ENCODE results near the gene ORC6. TPM values are rescaled to one million over a fixed set of nuclear protein-coding genes. Genes with fewer than 3 reads are reported as not detected.

Gene ORC6
- total and polyA plus RNA-seq, 2 experiments from 2014 or later = 15.4 to 15.8 TPM

- H3K79me2 ChIP-seq = no peaks in the 10 kb centered on the region
- H3K9me3 ChIP-seq (ENCODE audit: low read depth) = no peaks in the 10 kb centered on the region
- no peak overlapping the region for H2AFZ ChIP-seq
- no peaks in the 10 kb centered on the region for H4K20me1 ChIP-seq (ENCODE audit: insufficient read depth, poor library complexity, severe bottlenecking)
- H3K36me3 ChIP-seq (replicated peaks; ENCODE audit: insufficient read depth, low read depth) = no peaks in the 10 kb centered on the region
- no peak overlapping the region for H3K4me2 ChIP-seq
- H3K4me3 ChIP-seq = no peak overlapping the region
- no peak overlapping the region for H3K27ac ChIP-seq
- H3K27me3 ChIP-seq = no peaks in the 10 kb centered on the region
- no peaks in the 10 kb centered on the region for H3K9me2 ChIP-seq (replicated peaks; ENCODE audit: insufficient read depth)
- 86% methylated on average over 10 of the region's 10 CpGs for WGBS (ENCODE audit: low lambda C conversion rate, missing lambda C conversion rate)
- TF ChIP-seq EZH2 (IDR thresholded peaks at IDR 0.05; ENCODE audit: borderline replicate concordance) (no peak), EZH2phosphoT487 (IDR thresholded peaks at IDR 0.05; ENCODE audit: low read depth, severe bottlenecking, unreplicated experiment) (no peak)
- TF ChIP-seq, protein P1, sequence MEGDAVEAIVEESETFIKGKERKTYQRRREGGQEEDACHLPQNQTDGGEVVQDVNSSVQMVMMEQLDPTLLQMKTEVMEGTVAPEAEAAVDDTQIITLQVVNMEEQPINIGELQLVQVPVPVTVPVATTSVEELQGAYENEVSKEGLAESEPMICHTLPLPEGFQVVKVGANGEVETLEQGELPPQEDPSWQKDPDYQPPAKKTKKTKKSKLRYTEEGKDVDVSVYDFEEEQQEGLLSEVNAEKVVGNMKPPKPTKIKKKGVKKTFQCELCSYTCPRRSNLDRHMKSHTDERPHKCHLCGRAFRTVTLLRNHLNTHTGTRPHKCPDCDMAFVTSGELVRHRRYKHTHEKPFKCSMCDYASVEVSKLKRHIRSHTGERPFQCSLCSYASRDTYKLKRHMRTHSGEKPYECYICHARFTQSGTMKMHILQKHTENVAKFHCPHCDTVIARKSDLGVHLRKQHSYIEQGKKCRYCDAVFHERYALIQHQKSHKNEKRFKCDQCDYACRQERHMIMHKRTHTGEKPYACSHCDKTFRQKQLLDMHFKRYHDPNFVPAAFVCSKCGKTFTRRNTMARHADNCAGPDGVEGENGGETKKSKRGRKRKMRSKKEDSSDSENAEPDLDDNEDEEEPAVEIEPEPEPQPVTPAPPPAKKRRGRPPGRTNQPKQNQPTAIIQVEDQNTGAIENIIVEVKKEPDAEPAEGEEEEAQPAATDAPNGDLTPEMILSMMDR (IDR thresholded peaks at IDR 0.05; ENCODE audit: poor library complexity) = no peak
- DNase-seq (ENCODE audit: low spot score) = no peak
- H3K4me1 ChIP-seq (ENCODE audit: insufficient read depth) = peaks cover 3% of the 10 kb centered on the region
Observed at GRCh38 chr16:46711106-46712058, 21.9 kb downstream of the ORC6 start.

GRCh38 chr16:46712911-46713310, 23.5 kb downstream of the ORC6 start:
- Histone ChIP-seq H3K9me3 (ENCODE audit: low read depth) (no peaks in the 10 kb centered on the region), H3K9me2 (replicated peaks; ENCODE audit: insufficient read depth) (no peaks in the 10 kb centered on the region), H3K4me2 (no peak overlapping the region), H2AFZ (no peak overlapping the region), H3K4me3 (no peak overlapping the region), H3K27me3 (no peaks in the 10 kb centered on the region), H3K36me3 (replicated peaks; ENCODE audit: insufficient read depth, low read depth) (no peaks in the 10 kb centered on the region), H4K20me1 (ENCODE audit: insufficient read depth, poor library complexity, severe bottlenecking) (no peaks in the 10 kb centered on the region), H3K27ac (no peak overlapping the region), H3K4me1 (ENCODE audit: insufficient read depth) (no peaks in the 10 kb centered on the region), H3K79me2 (no peaks in the 10 kb centered on the region)
- WGBS (ENCODE audit: low lambda C conversion rate, missing lambda C conversion rate) = 74% methylated on average over 3 of the region's 3 CpGs
- TF ChIP-seq, protein P1 (IDR thresholded peaks at IDR 0.05; ENCODE audit: poor library complexity) = no peak
- no peak for TF ChIP-seq EZH2 (IDR thresholded peaks at IDR 0.05; ENCODE audit: borderline replicate concordance)
- no peak for DNase-seq (ENCODE audit: low spot score)

- Histone ChIP-seq H3K4me1 (ENCODE audit: insufficient read depth) (no peaks in the 10 kb centered on the region), H3K36me3 (replicated peaks; ENCODE audit: insufficient read depth, low read depth) (no peaks in the 10 kb centered on the region), H3K9me3 (ENCODE audit: low read depth) (no peaks in the 10 kb centered on the region), H3K9me2 (replicated peaks; ENCODE audit: insufficient read depth) (no peaks in the 10 kb centered on the region), H2AFZ (no peak overlapping the region), H3K27me3 (no peaks in the 10 kb centered on the region), H4K20me1 (ENCODE audit: insufficient read depth, poor library complexity, severe bottlenecking) (no peaks in the 10 kb centered on the region), H3K4me3 (no peak overlapping the region), H3K4me2 (no peak overlapping the region), H3K27ac (no peak overlapping the region), H3K79me2 (no peaks in the 10 kb centered on the region)
- TF ChIP-seq EZH2phosphoT487 (IDR thresholded peaks at IDR 0.05; ENCODE audit: low read depth, severe bottlenecking, unreplicated experiment) (no peak), EZH2 (IDR thresholded peaks at IDR 0.05; ENCODE audit: borderline replicate concordance) (no peak)
- TF ChIP-seq, protein P1 (IDR thresholded peaks at IDR 0.05; ENCODE audit: poor library complexity) = no peak
- DNase-seq (ENCODE audit: low spot score) = no peak
- 53% methylated on average over 3 of the region's 3 CpGs for WGBS (ENCODE audit: low lambda C conversion rate, missing lambda C conversion rate)
Observed at GRCh38 chr16:46713634-46714033, 24.2 kb downstream of the ORC6 start.

All from hepatocyte (in vitro differentiated cells).